Left cardiac atrium (tissue), 4 donors: ENCODE data around the gene ARTN. TPM values are rescaled to one million over a fixed set of nuclear protein-coding genes. Genes with fewer than 3 reads are reported as not detected.

Source experiments
- ATAC-seq, 2 donors: fragments of 200-7000 bp; cut with Tn5 transposase; one replicate each; pipeline ENCODE4 v1.9.1; 2020; ENCODE audit warnings: mild to moderate bottlenecking in 2 of 2, moderate library complexity in 2 of 2
- DNase-seq: peaks from one replicate; pipeline ENCODE4 v3.0.0-alpha.2; 2020
- intact Hi-C, 2 donors: fragments of 100-400 bp; cut with DNase I; formaldehyde crosslinking; loops; one replicate each; pipeline versions ENCODE4 v1.14.1 to v1.15.1; 2022 to 2023
- total RNA-seq, 2 donors: library from RNA; stranded (reverse); fragmentation: NEBNext Ultra II Directional; extraction: Animal tissue kit (Norgen Biotek cat#: 25700); gene quantifications; one replicate each; pipeline ENCODE4 v1.2.1, GENCODE V29; 2021
- donor health status: DM: no; HTN: yes; CAD: no.
- donor health status: DM: no; HTN: yes; CAD: no; lungs with severe emphysema.
- donor health status: DM: yes; HTN: yes; CAD: no.
- donor health status: Dilated cardiomyopathy.

Gene ARTN
- total RNA-seq, 2 donors from 2014 or later, result 0.18 to 0.86 TPM

DNA sequence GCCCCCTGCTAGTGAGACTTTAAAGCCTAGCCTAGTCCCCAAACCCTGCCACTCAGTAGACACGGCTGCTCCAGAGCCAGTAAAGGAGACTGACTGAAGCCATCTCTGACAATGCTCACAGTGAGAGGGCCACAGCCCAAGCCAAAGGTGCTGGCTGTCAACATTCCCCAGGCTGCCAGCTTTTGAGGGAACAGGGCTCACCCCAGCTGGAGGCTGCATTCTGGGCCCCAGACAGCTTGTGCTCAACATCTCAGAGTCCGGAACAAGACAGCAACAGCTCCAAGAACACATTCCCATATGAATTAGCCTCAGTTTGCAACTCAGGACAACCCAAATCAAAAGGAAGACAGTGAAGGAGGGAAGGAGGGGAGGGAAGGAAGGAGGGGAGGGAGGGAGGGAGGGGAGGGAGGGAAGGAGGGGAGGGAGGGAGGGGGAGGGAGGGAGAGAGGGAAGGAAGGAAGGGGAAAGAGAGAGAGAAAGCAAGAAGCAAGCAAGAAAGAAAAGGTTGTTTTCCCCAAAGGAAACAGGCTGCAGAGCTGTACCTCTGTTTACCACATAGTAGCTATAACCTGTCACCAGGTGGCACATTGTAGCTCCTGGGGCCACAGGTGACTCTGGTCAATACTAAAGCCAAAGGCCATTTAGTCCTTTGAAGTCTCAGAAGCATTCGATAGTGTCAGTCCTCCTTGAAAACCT is 5.4 kb downstream of the ARTN start:
- ATAC-seq, result peak; percentile 8 to 39
- no peak for DNase-seq
- intact Hi-C loops, result loop anchor here in 1 of 2 donors (10.0 kb wide), 1 partner anchor 714 kb away; no protein-coding TSS in a partner anchor

DNA sequence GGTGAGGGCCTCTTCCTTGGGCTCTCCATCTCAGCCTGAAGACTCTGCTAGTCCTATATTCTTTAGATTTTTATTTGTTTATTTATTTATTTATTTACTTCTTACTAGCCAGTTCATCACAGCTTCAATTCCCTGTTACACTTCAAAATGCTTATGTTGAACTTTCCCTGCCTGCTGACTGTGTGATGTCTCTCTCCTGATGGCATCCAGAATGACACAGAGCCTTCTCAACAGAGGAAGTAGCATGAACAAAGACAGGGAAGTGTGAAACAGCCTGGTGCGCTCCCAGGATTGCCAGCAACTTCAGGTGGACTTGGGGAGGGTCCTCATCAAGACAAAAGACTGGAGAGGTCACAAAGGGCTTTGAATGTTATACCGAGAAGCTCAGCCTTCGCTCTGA is 8.8 kb downstream of the ARTN start:
- no peak for DNase-seq
- no peak for ATAC-seq
- intact Hi-C loops, result no loop called here

DNA sequence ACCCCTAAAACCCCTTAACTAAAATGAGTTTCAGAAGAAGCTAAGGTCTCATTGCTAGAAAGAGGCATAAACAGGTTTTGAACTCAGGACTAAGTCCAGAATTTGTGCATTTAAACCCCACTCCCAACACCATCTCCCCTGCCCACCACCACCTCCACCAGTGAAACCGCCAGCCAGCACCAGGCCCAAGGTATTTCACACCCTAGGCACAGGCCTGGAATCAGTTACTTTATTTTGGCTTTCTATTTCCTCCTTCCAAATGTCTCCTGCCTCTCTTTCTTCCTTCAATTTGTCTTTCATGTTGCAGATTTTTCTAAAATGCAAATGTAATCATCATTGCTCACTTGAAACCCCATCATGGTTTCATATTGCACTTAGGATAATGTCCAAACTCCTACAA is 11.3 kb downstream of the ARTN start:
- intact Hi-C loops, result no loop called here
- ATAC-seq (no peak), DNase-seq (no peak)

DNA sequence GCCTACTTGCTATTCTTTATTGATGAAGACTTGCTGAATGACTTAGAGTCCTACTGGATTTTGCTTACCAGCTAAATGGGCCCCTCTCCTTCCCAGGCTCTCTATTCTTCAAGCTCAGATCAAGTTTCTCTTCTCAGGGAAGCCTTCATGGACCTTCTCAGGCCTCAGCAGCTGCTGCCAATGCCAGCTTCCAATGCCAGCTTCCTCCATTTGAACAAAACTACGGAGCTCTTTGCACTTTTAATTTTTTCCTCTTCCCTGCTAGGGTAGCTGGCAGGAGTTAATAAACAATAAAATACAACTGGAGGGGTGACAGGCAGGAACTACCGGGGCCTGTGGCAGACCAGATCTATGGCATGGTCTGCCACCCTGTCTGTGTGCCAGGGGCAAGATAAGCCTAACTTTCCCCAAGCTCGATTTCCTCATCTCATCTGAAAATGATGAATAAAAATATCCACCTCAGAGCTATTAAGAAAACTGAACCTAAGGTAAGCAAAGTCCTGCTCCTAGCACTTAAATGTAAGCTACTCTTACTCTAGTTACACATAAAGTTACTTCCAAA is 12.2 kb downstream of the ARTN start:
- intact Hi-C loops, result no loop called here
- DNase-seq (no peak), ATAC-seq (no peak)

DNA sequence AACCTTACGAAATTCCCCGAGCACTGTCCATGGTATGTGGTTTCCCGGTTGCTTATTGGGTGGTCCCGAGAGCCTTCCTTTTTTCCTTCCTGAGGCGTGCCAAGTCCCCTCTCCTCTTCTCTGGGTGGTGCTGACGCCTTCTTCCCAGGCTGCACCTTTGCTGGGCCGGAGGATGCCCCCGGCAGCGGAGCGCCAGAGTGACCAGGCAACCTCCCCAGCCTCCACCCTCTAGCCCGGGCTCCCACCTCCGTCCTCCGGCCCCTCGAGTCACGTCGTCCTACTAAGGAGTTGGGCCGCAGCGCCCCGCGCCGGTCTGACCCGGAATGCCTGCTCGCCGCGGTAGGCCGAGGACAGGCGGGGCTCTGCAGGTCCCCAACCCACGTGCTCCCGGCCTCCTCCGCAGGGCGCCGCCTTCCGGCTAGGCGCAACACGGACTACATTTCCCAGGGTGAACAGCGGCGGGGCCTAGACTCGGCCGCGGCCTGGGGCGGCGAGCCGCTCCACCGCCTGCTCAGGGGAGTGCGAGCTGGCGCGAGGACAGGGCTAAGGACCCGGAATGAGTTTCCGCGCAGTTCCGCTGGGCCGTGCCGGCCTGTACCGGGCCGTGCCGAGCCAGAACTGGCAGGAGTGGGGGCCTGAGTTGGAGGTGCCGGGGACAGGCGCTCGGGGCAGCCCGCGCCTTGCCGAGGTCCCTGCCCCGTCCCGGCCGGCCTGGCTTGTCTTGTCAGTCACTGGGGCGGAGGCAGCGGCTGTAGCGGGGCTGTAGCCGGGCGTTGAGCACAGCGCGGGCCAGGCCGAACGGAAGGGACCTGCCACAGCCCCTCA is 12.8 kb downstream of the ARTN start, which contains the start of gene IPO13:
TSS of gene IPO13 (plus strand) at position 715 of the 825 bp plus-strand sequence. CDS start 651 bp downstream, outside the sequence.
- intact Hi-C loops, result no loop called here
- peak; percentile 96 for DNase-seq
- peak; percentile 97 for ATAC-seq

DNA sequence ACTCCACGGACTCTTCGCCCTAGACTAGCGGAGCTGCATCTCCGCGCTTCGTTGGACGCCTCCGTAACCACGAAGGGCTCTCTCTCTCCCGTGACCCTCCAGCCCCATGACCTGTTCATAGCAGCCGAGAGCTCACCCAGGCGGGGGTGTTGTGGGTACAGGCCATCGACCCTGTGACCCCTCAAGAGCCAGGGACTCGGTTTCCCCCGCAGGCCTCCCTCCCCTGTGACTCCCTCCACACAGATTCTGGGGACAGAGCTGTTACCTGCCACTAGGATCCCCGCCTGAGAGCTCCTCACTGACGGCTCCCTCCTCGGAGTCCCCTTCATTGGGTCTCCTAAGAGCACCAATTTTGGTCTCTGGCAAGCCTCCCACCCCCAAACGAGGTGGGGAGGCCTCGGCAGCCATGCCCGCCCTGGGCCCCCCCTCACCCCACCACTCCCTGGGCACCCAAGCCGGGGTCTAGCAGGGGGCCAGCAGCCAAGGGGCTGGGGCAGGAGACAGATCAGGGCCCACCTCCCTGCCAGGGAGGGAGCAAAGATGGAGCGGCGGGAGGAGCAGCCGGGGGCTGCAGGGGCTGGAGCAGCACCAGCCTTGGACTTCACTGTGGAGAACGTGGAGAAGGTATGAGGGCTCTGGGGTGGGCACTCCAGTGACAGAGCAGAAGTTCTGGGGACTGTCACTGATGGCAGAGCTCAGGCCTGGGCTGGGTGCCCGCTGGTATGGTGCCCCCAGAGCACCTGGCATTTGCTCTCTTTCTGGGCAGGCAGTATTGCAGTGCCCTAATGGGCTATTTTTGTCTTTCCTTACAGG is 13.7 kb downstream of the ARTN start:
- ATAC-seq (peak; percentile 12 to 15), DNase-seq (no peak)
- intact Hi-C loops, result no loop called here

DNA sequence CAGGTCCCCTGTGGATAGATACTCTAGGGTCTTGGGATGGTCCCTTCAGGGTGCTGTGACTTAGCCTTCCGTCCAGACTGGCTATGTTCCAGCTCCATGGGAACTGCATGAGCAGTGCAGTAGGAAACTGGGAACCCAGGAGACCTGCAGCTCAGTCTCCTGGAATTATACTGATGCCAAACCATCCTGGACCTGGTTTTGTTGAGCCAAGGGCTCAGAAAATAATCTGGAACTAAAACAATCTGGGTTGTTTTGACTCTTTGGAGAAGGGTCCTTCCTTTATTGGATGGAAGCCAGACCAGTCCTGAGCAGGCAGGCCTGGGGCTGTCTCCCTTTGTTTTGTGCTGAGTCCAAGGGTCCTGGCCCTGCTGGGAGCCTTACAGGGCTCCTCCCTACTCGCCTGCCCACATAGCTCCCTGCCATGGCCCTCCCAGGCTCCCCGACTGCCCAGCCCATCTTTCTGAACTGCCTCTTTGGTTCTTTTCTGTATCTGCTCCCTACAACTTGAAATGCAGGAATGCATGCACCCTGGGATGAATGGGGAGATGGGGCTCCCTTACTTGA is 14.4 kb downstream of the ARTN start:
- intact Hi-C loops, result no loop called here
- DNase-seq (no peak), ATAC-seq (no peak)

DNA sequence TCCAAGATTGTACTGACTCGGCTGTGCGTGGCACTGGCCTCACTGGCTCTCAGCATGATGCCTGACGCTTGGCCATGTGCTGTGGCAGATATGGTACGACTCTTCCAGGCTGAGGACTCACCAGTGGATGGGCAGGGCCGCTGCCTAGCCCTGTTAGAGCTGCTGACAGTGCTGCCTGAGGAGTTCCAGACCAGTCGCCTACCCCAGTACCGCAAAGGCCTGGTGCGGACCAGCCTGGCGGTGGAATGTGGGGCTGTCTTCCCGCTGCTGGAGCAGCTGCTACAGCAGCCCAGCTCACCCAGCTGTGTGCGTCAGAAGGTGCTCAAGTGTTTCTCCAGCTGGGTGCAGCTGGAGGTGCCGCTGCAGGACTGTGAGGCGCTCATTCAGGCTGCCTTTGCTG is 16.1 kb downstream of the ARTN start:
- DNase-seq (no peak), ATAC-seq (no peak)
- intact Hi-C loops, result no loop called here

DNA sequence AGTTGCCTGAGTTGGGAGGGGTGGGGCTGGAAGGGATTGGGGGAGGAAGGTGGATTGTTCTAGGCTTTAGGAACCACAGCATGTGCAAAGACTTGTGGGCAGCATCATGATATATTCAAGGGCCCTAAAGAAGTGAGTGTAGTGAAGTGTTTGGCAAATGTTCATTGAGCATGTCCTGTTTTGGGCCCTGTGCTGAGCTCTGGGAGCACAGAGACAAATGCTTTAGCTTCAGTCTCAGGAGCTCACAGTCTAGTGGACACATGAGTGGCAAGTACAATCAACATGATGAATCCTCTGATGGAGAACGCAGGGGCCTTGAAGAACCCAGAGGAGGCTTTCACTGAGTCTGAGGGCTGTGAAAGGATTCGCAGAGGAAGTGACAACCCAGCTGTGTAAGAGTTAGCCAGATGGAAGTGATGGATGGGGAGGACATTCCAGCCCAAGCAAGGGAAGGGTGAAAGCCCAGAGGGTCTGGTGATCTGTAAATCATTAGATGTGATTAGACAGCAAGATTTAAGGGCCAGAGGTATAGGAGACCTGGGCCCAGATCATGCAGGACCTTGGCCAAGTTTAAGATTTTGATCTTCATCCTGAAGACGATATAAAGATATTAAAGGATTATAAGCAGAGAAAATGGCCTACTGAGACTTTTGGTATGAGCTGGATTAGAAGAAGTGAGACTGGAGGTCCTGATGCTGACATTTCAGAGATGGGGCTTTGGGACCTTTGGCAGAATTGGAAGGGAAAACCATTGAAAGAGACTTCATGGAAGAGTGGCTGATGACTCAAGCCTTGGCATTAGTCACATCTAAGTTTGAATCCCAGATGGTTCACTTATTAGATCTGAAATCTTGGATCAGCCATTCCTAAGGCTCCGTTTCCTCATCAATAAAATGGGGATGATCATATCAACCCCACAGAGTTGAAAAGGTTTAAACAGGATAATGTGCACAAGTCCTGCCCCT is 17.7 kb downstream of the ARTN start:
- intact Hi-C loops, result no loop called here
- DNase-seq (no peak), ATAC-seq (no peak)

DNA sequence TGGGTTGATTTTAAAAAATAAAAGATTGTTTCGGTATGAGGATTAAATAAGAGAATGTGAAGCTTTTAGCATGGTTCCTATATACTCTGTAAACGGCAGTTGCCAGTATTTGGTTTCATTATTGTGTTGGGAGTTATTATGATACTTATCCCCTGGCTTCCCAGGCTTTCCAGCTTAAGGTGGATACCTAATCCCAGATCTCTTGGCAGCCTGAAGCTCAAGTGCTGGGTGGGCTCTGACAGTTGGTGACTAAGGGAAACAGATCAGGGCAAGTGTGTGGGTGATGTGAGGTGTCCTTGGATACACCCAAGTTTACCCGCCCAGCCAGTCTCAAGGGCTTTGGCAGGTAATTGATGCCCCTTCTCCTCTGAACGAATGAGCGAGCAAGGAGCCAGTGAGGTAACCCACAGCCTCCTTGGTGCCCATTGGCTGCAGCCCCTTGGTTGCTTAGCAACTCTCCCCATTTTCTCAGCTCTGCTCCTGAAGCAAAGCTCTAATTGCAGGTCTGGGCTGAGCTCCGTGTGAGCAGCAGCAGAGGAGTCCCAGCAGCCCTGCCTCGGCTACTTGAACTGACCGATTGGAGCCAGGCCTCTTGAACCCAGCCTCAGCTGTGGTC is 19.2 kb downstream of the ARTN start:
- ATAC-seq, result no peak
- no peak for DNase-seq
- intact Hi-C loops, result no loop called here

DNA sequence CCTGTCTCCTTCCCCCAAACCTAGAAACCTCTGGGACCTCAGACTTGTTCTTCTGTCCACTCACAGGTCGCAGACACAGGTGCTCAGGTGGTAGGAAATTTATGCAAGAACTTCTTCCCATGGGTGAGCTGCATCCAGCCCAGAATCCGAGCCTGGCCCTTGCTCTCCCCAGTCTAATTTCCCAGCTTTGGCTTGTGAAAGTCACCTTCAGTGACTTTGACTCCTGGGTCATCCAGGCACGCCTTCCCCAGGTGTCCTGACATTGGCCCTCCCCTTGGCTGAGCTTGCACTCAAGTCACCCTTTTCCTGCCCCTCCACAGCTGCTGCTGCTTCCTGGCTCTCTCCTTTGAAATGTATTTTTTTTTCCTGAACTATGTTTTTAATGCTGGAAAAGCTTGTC is 19.8 kb downstream of the ARTN start:
- intact Hi-C loops, result no loop called here
- DNase-seq (no peak), ATAC-seq (no peak)

DNA sequence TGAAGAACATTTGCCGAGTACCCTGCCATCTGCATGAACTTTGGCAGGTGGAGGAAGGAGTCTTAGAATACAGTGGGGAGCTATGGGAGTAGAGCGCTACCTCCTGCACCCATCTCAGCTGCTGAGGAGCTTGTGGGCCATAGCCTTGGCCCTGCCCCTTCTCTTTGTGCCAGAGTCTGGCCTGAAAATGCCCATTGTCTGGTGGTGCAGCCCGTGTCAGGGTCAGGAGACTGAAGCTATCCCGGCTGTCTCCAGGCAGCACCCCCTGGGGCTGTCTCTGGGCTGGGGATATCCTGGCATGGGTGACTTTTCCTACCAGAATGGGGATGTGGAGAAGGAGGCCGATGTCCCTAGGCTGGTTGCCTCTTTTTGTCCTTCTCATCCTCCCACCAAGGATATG is 20.4 kb downstream of the ARTN start:
- ATAC-seq, result no peak
- no peak for DNase-seq
- intact Hi-C loops, result no loop called here

DNA sequence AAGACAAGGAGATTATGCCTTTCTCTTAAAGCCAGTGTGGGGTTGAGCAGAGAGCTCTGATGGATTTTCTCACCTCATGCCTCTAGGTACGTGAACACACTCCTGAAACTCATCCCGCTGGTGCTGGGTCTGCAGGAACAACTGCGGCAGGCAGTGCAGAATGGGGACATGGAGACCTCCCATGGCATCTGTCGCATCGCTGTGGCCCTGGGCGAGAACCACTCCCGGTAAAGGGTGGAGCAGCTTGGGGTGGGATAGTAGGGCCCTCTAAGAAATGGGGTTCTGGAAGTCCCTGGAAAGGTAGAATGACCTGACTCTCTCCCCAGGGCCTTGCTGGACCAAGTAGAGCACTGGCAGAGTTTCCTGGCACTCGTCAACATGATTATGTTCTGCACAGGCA is 22.6 kb downstream of the ARTN start:
- ATAC-seq (no peak), DNase-seq (no peak)
- intact Hi-C loops, result no loop called here

DNA sequence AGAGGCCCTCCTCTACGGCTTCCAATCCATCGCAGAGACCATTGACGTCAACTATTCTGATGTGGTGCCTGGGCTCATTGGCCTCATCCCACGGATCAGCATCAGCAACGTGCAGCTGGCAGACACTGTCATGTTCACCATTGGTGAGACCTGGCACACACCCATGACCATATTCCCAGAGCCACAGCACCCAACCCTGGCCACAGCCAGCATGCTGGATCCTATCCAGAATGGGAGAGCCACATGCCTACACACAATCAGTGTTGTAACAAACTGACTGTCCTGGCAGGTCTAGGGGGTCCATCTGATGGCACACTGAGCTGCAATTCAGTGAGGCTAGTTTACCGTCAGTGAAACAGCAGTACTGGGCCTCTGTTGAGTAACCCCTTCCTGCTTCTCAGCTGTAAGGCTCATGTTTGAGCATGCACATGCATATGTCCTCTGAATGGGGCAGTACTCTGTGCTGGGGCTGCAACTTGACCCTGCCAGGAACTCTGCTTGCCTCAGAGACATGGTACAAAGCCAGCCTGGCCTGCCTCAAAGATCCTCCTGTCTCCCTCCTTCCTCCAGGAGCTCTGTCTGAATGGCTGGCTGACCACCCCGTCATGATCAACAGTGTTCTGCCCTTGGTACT is 23.9 kb downstream of the ARTN start:
- intact Hi-C loops, result no loop called here
- DNase-seq, result no peak
- no peak for ATAC-seq

DNA sequence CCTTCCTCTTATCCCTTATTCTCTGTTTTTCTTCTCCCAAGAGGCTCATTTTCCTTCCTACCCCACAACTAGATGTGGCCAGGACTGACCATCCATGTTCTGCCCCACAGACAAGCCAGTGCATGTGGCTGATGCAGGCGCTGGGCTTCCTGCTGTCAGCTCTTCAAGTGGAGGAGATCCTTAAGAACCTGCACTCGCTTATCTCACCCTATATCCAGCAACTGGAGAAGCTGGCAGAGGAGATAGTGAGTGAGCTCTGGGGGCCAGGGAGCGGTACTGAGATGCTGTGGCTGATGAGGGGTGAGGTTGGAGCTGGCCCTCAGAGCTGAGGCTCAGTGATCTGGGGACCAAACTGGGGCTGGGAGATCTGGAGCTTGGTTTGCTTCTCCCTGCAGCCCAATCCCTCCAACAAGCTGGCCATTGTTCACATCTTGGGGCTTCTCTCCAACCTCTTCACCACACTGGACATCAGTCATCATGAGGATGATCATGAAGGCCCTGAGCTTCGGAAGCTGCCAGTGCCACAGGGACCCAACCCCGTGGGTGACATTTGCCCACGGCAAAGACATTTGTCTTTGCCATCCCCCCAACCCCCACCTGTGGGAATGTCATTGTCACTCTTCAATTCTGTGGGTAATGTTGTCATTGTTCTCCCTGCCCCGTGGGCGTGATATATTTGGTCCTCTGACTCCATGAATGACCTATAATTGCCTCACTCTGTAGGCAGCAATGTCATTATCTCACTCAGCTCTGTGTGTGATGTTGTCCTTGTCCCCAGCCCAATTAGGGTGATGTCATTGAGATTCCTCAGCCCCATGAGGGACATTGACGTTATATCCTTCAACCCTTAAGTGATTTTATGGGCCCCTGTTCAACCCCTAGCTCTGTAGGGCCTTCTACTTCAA is 25.0 kb downstream of the ARTN start:
- no peak for ATAC-seq
- DNase-seq, result no peak
- intact Hi-C loops, result no loop called here

DNA sequence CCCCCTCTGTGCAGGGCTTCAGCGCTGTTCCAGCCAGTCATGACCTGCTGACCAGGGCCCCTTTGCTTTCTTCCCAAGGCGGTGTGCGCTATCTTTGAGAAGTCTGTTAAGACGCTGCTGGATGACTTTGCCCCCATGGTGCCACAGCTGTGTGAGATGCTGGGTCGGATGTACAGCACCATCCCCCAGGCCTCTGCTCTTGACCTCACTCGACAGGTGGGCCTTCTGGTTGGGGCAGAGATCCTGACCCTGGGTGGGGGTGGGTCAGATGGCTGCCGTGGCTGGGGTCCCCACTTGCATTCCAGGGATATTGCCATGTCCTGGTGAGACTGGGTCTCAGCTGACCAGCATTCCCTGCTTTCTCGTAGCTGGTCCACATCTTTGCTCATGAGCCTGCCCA is 27.2 kb downstream of the ARTN start:
- DNase-seq (no peak), ATAC-seq (no peak)
- intact Hi-C loops, result no loop called here
